ENCODE measurements around the gene DNAJA3.

DNAJA3 gene

DNA sequence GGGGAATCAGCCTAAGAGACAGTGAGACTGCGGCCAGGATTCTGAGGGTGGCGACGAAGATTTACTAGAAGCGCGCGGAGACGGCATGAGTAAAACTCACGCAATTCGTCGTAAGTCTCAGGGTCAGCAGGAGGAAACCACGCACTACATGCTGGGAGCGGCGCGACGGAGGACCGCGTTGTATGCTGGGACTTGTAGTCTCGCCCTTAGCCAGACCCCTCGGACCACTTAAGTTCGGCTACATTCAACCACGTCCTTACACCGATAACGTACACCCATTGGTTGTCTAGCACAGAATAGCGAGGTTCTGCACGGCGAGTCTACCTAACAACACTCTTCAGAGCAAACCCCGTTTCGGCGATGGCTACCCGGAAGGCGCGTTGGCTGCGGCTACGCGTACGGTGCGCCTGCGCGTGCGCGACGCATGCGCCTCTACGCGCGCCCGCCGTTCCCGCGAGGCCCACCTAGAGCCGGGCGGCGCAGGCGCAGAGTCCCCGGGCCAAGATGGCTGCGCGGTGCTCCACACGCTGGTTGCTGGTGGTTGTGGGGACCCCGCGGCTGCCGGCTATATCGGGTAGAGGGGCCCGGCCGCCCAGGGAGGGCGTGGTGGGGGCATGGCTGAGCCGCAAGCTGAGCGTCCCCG lies at the start of gene DNAJA3:
DNAJA3 (plus strand) TSS at position 491 of the 643 bp plus-strand sequence; CDS start at position 505, 14 bp downstream.
- DNase-seq = peak; percentile 93

- no peak for DNase-seq
Observed at GRCh38 chr16:4376126-4376892, 49.4 kb upstream of the DNAJA3 start.

GRCh38 chr16:4376893-4377572 lies 48.6 kb upstream of the DNAJA3 start:
- no peak for DNase-seq

DNA sequence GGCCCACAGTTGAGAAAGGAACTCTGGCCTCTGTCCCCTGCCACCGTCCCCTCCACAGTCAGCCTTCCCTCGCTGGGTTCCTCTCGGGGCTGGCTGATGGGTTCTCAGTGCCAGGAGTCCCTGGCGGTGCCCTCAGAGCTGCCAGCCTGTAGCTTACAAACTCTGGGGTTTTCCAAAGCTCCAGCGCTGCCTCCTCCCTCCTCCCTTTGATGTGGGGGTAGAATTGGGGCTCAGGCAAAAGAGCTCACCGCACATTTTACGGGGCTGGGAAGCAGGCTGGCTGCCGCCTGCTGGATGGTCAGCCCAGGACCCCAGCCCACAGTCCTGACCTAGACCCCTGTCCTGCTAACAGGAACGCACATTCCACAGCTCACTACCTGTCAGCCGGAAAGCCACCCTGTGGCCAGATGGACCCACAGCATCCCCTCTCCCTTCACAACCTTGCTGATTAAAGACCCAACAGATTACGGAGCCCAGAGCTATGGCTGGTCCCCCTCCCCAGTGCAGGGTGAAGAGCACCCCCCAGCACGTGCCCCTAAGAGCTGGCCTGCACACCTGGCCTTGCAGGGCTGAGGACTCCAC lies 48.0 kb upstream of the DNAJA3 start:
- DNase-seq = no peak

GRCh38 chr16:4378161-4378666 lies 47.5 kb upstream of the DNAJA3 start:
- no peak for DNase-seq

GRCh38 chr16:4378999-4379690 lies 46.5 kb upstream of the DNAJA3 start:
- no peak for DNase-seq

GRCh38 chr16:4380119-4381063 lies 45.3 kb upstream of the DNAJA3 start:
- DNase-seq = no peak

DNA sequence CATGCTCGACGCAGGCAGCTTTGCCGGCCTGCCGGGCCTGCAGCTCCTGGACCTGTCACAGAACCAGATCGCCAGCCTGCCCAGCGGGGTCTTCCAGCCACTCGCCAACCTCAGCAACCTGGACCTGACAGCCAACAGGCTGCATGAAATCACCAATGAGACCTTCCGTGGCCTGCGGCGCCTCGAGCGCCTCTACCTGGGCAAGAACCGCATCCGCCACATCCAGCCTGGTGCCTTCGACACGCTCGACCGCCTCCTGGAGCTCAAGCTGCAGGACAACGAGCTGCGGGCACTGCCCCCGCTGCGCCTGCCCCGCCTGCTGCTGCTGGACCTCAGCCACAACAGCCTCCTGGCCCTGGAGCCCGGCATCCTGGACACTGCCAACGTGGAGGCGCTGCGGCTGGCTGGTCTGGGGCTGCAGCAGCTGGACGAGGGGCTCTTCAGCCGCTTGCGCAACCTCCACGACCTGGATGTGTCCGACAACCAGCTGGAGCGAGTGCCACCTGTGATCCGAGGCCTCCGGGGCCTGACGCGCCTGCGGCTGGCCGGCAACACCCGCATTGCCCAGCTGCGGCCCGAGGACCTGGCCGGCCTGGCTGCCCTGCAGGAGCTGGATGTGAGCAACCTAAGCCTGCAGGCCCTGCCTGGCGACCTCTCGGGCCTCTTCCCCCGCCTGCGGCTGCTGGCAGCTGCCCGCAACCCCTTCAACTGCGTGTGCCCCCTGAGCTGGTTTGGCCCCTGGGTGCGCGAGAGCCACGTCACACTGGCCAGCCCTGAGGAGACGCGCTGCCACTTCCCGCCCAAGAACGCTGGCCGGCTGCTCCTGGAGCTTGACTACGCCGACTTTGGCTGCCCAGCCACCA lies 44.4 kb upstream of the DNAJA3 start:
- DNase-seq = no peak

- DNase-seq = no peak
Observed at GRCh38 chr16:4381935-4382794, 43.5 kb upstream of the DNAJA3 start.

DNA sequence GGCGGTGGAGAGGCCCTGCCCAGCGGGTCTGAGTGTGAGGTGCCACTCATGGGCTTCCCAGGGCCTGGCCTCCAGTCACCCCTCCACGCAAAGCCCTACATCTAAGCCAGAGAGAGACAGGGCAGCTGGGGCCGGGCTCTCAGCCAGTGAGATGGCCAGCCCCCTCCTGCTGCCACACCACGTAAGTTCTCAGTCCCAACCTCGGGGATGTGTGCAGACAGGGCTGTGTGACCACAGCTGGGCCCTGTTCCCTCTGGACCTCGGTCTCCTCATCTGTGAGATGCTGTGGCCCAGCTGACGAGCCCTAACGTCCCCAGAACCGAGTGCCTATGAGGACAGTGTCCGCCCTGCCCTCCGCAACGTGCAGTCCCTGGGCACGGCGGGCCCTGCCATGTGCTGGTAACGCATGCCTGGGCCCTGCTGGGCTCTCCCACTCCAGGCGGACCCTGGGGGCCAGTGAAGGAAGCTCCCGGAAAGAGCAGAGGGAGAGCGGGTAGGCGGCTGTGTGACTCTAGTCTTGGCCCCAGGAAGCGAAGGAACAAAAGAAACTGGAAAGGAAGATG lies 42.8 kb upstream of the DNAJA3 start:
- DNase-seq = no peak

- DNase-seq = no peak
Observed at GRCh38 chr16:4383591-4384444, 41.9 kb upstream of the DNAJA3 start.

- no peak for DNase-seq
Observed at GRCh38 chr16:4384509-4384942, 41.1 kb upstream of the DNAJA3 start.

GRCh38 chr16:4385066-4385788 lies 40.4 kb upstream of the DNAJA3 start:
- DNase-seq = no peak

GRCh38 chr16:4385789-4386450 lies 39.7 kb upstream of the DNAJA3 start:
- DNase-seq = no peak

DNA sequence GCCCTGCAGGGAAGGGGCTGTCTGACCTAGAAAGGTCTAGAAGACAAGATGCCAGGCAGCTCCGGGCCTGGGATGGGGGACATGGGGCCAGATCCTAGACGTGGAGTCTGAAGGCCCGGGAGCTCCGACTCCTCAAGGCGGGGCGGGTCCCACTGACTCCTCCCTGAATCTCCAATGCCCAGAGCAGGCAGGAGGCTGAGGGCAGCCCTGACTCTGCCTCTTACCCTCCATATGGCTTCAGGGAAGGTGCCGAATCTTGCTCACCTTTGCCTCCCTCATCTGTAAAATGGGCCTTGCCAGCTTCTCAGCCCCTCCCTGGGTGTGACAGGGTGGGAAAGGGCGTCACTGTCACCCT lies 39.2 kb upstream of the DNAJA3 start:
- DNase-seq = no peak

DNA sequence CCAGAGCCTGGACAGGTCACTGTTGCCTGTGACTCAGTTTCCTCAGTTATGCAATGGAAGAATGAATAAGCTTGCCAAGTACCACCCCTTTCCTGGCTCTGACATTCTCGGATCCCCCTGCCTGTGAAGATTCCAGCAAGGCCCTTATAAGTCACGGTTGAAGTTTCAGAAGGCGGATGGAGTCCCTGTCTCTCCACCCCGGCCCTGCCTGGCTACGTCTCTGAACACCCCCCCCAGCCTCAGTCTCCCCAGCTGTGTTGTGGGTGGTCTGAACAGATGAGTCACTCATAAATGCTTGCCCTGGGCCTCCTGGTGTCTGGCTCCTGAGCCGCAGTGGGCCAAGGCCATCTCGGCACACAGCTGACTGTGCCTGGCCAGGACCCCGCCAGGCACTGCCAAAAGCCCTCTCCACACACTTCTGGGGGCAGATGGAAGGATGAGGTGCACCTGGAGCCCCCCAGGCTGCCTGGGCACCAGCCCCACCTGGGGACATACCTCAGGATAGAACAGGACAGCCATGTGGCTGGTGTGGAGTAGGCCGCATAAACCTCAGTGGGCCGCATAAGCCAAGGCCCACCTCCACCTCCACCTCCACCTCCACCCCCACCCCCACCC lies 38.6 kb upstream of the DNAJA3 start:
- DNase-seq = no peak
